K562 treated with DMSO at 1 percent for 12 hours (cell line): ENCODE data around the gene MFAP3L. TPM values are rescaled to one million over a fixed set of nuclear protein-coding genes. Genes with fewer than 3 reads are reported as not detected.

ENCODE experiments used
- total RNA-seq: library from RNA; unstranded; fragments of 300-600 nt; gene quantifications from 2 replicates; pipeline ENCODE4 v1.2.3, GENCODE V29; 2022; ENCODE audit not compliant: insufficient read depth

MFAP3L gene
- total RNA-seq, result 0.19 TPM in 1 of 2 replicates, not detected in the other

GRCh38 chr4:170026253-170027021, at the start of gene MFAP3L:
MFAP3L (minus strand) TSS chr4:170026395; CDS start chr4:170005877, 20,518 bp downstream.

Other genes with a start within 250 kb of the MFAP3L start
- not detected in 2 replicates for gene AADAT, start 63.6 kb upstream of the MFAP3L start, total RNA-seq